ENCODE measurements around the gene OR1J2. TPM values are rescaled to one million over a fixed set of nuclear protein-coding genes. Genes with fewer than 3 reads are reported as not detected.
A peak's percentile ranks its signal among the peaks of the same experiment; 100 is the strongest.

OR1J2 gene
- total RNA-seq, 3 donors from 2014 or later: not detected

GRCh38 chr9:122479062-122479461, 31.5 kb upstream of the OR1J2 start:
- Histone ChIP-seq H3K4me1 (no peaks in the 10 kb centered on the region), H3K9me3 (no peaks in the 10 kb centered on the region), H3K36me3 (no peaks in the 10 kb centered on the region), H3K27me3 (no peaks in the 10 kb centered on the region), H3K4me3 (no peak overlapping the region), H3K27ac (no peak overlapping the region)
- no peak for DNase-seq (ENCODE audit: low spot score in 2 of 2)
- intact Hi-C loops (cut with DNase I; ENCODE audit: low total_unique reads): no loop called here
- TF ChIP-seq POLR2A (IDR thresholded peaks at IDR 0.05): no peak
- no peak for TF ChIP-seq POLR2AphosphoS5 (IDR thresholded peaks at IDR 0.05)
- no peak for TF ChIP-seq CTCF (IDR thresholded peaks at IDR 0.05)

GRCh38 chr9:122498883-122499288, 11.7 kb upstream of the OR1J2 start:
- TF ChIP-seq CTCF (IDR thresholded peaks at IDR 0.05) (peak in 2 of 3 donors; percentile 70 to 76), POLR2A (IDR thresholded peaks at IDR 0.05) (no peak)
- H3K36me3 ChIP-seq: no peaks in the 10 kb centered on the region
- H3K27ac ChIP-seq: peak overlapping the region in 1 of 2 donors; percentile 26
- peak; percentile 52 to 67 for DNase-seq (ENCODE audit: low spot score in 2 of 2)
- intact Hi-C loops (cut with DNase I; ENCODE audit: low total_unique reads): no loop called here
- no peaks in the 10 kb centered on the region for H3K4me1 ChIP-seq
- no peak overlapping the region for H3K4me3 ChIP-seq
- peaks cover 0 to 4% of the 10 kb centered on the region in 2 donors for H3K9me3 ChIP-seq
- no peaks in the 10 kb centered on the region for H3K27me3 ChIP-seq

- Histone ChIP-seq H3K36me3 (no peaks in the 10 kb centered on the region), H3K9me3 (no peaks in the 10 kb centered on the region), H3K27ac (no peak overlapping the region), H3K4me3 (no peak overlapping the region), H3K4me1 (no peaks in the 10 kb centered on the region), H3K27me3 (no peaks in the 10 kb centered on the region)
- no peak for DNase-seq (ENCODE audit: low spot score in 2 of 2)
- intact Hi-C loops (cut with DNase I; ENCODE audit: low total_unique reads): no loop called here
- no peak for TF ChIP-seq POLR2AphosphoS5 (IDR thresholded peaks at IDR 0.05)
- no peak for TF ChIP-seq POLR2A (IDR thresholded peaks at IDR 0.05)
- no peak for TF ChIP-seq CTCF (IDR thresholded peaks at IDR 0.05)
These were observed 3.6 kb upstream of the OR1J2 start for GRCh38 chr9:122506964-122507363.

- Histone ChIP-seq H3K36me3 (no peaks in the 10 kb centered on the region), H3K4me3 (no peak overlapping the region), H3K9me3 (no peaks in the 10 kb centered on the region), H3K27me3 (no peaks in the 10 kb centered on the region), H3K4me1 (no peaks in the 10 kb centered on the region), H3K27ac (no peak overlapping the region)
- intact Hi-C loops (cut with DNase I; ENCODE audit: low total_unique reads): no loop called here
- DNase-seq (ENCODE audit: low spot score in 2 of 2): no peak
- TF ChIP-seq CTCF (IDR thresholded peaks at IDR 0.05): no peak
- no peak for TF ChIP-seq POLR2AphosphoS5 (IDR thresholded peaks at IDR 0.05)
- TF ChIP-seq POLR2A (IDR thresholded peaks at IDR 0.05): no peak
These were observed 7.6 kb downstream of the OR1J2 start for GRCh38 chr9:122518226-122518625.

GRCh38 chr9:122518841-122519240, 8.2 kb downstream of the OR1J2 start, which contains the start of gene OR1J4:
OR1J4 (plus strand) TSS chr9:122519141; CDS start chr9:122519141, 0 bp downstream.
- H3K36me3 ChIP-seq: no peaks in the 10 kb centered on the region
- H3K9me3 ChIP-seq: no peaks in the 10 kb centered on the region
- H3K4me3 ChIP-seq: no peak within 1 kb of the TSS
- TF ChIP-seq POLR2A (IDR thresholded peaks at IDR 0.05): no peak
- no peak for TF ChIP-seq CTCF (IDR thresholded peaks at IDR 0.05)
- no peaks in the 10 kb centered on the region for H3K27me3 ChIP-seq
- no peaks in the 10 kb centered on the region for H3K4me1 ChIP-seq
- intact Hi-C loops (cut with DNase I; ENCODE audit: low total_unique reads): no loop called here
- no peak within 1 kb of the TSS for H3K27ac ChIP-seq
- no peak for DNase-seq (ENCODE audit: low spot score in 2 of 2)
